T-helper 2 cell (primary cell): ENCODE data around the gene PIGH.
A peak's percentile ranks its signal among the peaks of the same experiment; 100 is the strongest.

ENCODE experiments used
- DNase-seq, 5 experiments: peaks; one replicate each; pipeline versions ENCODE4 v3.0.0 to v3.0.0-alpha.2; 2012 to 2022

Gene PIGH

DNA sequence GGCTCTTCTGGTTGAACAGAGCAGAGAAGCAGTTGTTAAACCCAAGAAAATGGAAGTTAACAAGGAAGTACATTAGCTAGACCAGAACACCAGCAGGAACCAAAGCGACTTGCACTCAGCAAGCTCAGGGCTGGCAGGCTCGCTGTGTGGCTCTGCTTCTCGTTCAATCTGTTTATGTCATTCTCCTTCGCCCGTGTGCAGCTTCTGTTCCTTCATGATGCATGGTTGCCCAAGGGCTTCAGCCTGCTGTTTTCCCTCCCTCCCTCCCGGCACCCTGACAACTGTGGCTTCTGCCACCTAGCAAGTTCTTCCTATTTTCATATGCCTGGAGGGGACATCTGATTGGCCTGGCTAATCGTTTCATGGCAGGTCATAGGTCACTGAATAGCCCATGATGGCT, 25.3 kb downstream of the PIGH start:
- DNase-seq: no peak

DNA sequence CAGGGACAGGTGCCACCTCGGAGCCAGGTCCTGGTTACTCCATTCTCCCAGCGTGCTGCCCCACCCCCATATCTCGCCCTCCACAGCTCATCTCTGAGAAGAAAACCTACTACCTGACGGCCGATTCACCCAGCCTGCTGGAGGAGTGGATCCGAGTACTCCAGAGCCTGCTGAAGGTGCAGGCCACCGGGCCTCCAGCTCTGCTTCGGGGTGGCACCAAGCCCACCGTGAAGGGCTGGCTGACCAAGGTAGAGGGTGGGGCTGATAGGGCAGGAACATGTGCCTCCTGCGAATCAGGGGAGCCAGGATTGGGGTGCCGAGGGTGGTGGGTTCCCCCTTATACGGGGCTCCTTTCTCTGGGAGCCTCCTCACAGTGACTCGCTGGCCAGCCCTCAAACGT, 25.9 kb downstream of the PIGH start:
- no peak for DNase-seq

DNA sequence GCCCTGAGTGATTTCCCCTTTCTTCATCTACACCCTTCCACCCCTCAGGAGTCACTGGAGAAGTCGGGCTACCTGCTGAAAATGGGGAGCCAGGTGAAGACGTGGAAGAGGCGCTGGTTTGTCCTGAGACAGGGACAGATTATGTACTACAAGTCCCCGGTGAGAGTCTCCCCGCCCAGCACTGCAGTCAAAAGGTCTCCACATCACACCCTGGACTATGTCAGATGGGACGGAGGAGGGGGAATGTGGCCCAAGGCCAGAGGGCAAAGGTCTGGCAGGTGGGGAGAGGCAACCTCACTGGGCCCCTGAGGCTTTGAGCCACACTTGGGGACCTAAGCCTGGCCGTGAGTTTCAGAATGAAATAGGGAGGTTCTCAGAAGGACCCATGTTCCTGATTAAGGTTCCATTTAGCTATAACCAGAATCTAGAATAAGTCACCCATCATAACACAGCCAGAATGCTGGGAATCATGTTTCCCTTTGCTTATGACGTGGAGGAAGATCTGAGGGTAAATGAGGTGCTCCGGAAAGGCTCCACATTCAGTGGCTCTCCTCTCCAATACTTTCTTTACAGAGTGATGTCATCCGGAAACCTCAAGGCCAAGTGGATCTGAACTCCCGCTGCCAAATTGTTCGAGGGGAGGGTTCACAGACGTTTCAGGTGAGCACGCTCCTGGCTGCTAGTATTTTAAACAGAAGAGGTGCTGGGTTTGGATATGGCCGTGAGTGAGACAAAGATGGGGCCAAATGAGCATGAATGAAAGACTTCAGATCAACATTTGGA, 26.6 kb downstream of the PIGH start:
- DNase-seq: no peak

DNA sequence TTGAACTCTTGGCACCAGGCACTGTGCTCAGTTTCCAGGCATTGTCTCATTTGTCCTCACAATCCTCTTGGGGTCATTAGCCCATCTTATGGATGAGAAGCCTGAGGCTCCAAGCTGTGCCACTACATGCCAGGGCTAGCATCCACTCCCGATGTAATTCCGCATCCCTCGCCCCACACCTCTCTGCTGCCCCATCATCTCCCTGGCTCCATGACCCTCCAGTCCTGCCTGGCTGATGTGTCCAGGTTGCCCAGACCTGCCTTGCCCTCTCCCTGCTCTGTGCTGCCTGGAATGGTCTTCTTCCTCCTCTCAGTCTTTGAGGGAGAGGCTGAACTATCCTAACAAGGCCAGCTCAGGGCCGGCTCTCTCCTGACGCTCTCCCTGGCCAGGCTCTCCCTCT, 27.5 kb downstream of the PIGH start:
- DNase-seq: no peak

DNA sequence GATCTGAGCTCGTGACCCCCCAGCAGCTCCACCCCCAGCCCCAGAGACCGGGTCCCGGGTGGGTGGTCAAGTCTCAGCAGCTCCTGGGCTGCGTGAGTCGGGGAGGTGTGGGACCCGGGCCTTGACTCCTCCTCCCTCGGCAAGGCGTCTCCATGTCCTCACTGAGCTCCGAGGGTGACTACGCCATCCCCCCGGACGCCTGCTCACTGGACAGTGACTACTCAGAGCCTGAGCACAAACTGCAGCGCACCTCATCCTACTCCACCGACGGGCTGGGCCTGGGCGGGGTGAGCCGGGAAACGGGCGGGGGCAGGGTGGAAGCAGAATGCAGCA, 28.1 kb downstream of the PIGH start:
- DNase-seq: no peak

DNA sequence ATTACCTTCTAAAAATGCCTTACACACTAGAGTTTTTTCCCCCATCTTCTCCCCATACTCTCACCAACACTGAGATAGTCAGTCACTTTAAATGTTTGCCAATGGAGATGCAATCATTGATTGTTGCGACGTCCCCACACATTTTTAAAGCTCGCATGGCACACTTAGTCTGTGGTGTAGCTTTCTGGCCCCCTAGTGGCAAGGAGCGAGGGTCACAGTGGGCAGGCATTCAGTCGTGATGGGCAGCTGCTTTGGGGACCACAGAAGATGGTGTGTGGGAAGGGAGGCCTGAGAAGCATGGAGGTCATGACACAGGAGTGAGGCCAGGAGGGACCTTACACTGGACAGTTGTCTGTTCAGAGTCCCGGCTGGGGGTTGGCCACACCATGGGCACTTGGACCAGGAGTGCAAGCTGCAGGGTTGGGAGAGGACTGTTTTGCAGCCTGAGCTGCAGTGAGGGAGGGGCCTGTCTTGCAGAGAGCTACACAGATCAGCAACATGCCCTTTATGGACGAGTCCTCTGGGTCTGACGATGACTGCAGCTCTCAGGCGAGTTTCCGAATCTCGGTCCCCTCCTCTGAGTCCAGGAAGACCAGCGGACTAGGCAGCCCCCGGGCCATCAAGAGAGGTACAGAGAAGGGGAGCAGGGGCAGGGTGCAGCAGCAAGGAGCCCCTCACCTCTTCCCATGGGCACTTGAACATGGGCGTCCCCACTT, 28.6 kb downstream of the PIGH start:
- peak; percentile 28 to 71 (median 48) for DNase-seq

DNA sequence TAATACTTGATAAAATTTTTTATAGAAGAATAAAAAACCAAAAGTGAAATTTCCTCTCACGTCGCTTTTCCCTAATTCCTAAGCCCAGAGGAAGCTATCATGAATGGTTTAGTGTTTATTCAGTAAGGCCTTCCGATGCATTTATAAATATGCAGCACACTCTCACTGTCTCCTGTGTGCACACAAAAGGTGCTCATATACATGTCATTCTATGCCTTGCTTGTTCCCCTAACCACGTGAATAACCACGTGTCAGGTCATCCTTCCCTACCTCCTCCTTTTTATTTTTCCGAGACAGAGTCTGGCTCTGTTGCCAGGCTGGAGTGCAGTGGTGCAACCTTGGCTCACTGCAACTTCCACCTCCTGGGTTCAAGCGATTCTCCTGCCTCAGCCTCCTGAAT, 29.6 kb downstream of the PIGH start:
- DNase-seq: no peak

DNA sequence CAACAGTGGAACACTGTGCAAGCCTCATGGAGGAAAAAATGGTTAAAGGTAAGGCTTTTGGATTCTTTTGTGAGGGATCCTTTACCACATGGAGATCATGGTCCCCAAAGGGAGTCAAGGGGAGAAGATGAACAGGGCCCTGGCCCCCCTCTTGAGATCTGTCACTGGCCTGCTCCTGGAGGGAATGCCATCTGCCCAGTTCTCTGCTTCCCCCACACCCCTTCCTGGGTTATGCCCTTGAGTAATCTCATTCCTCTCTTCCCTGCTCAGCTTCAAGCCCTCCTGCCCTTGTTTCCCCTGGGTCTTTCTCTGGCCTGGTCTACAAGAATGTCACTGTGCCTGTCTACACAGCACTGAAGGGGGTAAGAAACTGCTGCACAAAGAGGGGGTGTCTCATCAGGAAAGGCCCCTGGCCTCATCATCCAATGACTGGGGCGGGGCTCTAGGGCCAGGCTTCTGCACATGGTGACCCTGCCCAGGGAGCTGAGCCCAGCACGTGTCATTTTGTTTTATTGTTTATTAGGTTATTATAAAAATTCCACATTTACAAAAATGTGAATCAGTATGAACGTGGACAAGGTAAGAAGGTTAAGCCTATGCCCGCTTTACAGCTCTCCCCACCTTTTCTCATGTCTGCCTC, 30.3 kb downstream of the PIGH start:
- no peak for DNase-seq

DNA sequence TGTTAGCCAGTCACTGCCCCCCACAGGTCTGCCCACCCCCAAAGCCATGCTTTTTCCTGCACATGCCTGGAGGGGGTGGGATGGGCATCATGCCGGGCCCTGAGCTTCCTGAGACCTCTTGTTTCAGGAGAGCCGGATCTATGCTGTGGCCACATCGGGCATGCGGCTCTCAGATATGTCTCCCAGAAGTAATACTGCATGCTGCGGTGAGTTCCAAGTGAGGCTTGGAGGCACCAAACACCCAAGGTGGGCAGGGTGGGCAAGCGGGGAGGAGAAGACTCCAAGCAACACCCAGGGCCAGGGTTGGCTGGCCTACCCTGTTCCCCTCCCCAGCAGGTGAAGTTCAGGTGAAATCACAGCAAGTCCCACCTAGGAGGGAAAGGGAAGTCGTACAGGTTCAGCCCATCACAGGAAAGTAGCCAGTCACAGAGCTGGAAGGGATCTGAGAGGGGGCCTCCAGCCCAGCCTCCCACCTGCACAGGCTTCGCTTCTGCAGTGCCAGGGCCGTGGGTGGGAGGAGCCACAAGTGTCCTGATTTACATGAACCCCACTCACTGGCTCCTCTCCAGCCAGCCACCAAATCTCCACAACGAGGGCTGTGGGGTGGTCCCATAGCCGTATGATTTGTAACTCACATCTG, 30.9 kb downstream of the PIGH start:
- no peak for DNase-seq

DNA sequence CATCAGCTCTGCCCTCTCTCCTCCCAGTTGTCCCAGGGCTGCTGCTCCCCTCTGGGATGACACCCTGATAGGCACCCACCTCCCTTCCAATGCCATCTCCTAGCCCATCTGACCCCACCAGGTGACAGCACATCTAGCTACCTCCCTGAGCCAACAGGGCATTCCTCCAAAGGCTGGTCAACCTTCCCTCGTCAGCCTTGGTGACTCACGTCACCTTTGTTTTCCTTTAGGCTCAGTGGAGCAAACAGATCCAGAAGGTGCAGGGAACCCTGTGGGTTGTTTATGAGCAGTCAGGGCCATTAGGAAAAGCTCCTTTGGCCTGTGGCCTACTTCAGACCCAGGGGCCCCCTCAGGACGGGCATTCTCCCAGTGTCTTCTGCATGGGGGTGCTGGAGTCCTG, 32.4 kb downstream of the PIGH start:
- no peak for DNase-seq

DNA sequence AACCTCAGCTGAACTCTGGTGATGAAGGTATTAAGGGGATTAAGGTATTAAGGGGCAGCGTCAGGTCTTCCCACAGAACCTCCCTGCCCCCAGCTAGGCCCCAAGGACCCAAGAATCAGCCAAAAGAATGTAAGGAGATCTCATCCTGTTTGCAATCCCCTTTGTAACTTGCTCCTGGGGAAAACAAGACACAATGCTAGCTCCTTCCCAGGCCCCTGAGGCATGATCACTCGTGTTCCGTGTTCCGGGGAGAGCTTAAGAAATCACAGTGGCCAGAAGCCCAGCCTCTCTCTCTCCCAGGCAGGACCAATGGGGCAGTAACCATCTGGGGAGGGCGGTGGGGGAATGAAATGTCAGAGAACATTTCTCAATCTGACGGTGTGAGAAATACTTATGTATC, 33.2 kb downstream of the PIGH start:
- no peak for DNase-seq

DNA sequence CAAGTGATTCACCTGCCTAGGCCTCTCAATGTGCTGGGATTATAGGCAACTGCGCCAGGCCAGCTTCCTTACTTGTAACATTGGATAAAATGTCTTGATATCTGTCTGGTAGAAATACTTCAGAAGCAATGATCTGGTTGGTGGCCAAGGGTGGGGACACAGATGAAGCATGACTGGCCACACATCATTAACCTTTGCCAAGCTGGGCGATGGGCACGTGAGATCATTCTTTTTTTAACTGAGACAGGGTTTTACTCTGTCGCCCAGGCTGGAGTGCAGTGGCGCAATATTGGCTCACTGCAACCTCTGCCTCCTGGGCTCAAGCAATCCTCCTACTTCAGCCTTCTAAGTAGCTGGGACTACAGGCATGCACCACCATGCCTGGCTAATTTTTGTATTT, 35.8 kb downstream of the PIGH start:
- no peak for DNase-seq

DNA sequence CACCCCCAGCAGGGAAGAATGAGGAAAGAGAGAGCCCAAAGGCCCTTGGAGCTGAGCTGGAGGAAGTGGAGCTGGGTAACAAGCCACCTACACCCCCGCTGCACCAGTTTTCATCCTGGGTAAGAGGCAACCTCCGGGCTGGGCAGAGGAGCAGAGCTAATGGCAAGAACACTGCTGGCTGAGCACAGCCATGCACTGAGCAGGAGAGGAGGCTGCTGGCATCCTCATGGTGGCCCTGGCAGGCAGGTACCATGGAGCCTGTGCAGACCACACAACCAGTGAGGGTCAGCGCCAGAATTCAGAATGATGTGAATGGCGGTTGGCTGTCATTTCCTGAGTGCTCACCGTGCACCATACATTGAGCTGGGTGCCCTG, 37.3 kb downstream of the PIGH start:
- no peak for DNase-seq

DNA sequence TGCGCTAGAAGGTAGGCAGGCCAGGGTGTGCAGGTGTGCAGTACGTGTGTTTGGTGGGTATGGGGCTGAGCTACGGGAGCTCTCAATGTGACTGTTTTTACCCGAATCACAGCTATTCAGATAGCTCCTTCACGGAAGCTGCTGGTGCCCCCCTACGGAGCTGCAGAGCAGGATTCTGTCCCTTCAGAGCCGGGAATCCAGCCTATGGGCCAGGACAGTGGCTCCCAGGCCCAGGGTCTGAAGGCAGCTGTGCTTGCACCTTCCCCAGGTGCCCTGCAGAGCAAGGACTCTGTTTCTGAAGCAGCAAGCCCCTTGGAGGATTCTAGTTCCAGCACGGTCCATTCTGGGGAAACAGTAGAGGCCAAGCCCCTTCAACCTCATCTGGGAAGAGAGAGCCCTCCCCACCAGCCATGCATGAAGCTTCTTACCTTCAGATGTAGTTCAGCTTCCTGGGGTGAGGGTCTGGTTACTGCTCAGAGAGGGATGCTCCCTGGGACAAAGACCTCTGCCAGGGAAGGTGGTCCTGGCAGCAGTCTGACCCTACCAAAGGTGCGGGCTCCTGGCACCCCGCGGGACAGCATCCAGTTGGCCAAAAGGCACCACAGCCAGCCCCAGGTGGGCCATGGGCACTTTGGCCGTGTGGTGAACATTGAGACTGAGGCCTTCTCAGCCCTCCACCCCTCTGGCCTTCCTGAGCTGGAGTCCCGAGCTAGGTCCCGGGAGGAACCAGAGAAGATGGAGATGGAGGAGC, 37.9 kb downstream of the PIGH start:
- DNase-seq: no peak

DNA sequence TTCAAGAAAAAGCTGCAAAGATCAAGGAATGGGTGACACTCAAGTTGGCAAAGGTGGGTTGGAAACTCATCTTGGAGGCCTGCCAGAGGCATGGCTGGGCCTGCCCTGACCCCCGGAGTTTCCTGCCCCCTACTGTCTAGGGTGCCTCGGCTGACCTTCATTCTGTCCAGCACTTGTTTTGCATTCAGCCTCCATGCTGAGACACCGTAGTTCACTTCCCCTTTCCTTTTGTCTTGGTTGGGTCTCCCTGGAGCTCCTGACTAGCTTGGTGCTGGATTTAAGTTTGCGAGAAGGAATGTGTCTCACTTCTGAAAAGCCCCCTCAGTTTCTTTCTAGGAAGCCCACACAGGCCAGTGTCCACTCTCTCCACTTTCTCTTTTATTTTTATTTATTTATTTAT, 40.4 kb downstream of the PIGH start:
- DNase-seq: no peak

DNA sequence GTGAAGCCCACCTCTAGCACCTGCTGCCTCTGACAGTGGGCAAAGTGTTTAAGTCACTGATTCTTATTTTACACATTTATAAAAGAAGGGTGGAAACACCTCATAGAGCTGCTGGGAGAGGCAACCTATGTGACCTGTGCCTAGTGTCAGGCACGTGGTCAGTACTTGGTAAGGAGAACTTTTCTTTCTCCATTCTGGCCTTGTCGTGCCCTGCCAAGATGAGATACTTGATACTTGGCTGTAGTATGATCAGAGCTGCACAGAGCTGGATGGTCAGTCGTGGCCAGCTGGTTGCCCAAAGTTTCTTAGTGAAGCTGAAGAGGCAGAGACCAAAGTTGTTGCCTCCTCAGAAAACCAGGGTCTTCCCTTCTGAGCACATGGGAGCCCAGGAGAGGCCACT, 42.4 kb downstream of the PIGH start:
- no peak for DNase-seq

DNA sequence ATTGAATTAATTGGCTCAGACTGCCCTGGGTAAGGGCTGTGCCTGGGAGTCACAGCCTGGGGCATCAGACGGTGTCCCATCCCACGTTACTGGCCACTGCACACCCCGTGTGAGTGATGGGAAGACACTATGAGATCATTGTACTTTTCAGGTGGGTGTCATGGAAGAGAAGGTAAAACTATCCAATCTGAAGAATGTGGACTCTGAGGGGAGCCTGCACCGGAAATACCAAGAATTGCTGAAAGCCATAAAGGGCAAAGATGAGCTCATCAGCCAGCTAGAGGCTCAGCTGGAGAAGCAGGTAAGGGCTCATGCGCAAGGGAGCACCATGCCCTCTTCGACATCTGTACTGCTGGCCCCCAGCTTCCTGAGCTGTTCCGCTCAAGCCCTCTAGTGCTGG, 43.0 kb downstream of the PIGH start:
- no peak for DNase-seq

DNA sequence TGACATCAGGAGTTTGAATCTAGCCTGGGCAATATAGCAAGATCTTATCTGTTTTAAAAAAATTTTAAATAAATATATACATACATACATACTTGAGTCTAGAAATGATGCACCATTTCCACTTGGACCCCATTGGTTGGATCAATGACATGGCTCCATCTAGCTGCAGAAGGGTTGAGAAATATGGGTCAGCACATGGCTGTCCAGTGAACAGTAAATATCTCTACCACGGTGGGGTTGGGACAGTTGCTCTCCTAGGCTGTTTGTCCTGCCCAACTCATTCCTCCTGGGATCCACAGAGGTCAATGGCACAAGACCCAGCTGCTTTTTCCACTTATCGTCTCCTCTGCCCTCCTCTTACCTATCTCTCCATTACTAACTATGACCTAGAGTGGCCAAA, 43.4 kb downstream of the PIGH start:
- no peak for DNase-seq

DNA sequence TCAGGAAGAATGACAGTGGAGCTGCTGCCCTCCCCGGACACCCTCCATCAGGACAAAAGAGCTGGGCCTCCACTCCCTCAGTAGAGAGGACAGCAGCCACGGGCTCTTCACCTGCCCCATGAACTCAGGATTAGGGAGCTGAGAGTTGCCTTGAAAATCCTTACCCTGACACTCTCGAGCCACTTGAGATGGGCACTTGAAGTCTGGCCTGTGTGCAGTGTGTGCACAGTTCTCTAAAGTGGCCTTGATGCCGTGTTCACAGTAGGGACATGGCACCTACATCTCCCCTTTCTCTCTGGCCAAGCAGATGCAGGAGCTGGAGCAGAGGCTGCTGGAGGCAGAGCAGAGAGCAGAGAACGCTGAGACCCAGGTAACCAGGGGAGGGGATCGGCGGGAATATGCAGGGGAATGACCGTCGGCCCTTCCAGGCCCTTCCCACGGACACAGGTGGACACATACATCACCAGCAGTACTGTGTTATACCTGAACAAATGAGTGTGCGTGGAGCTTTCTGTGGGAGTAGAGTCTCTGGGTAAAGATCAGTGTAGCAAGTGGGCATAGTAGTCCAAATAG, 44.5 kb downstream of the PIGH start:
- DNase-seq: no peak

DNA sequence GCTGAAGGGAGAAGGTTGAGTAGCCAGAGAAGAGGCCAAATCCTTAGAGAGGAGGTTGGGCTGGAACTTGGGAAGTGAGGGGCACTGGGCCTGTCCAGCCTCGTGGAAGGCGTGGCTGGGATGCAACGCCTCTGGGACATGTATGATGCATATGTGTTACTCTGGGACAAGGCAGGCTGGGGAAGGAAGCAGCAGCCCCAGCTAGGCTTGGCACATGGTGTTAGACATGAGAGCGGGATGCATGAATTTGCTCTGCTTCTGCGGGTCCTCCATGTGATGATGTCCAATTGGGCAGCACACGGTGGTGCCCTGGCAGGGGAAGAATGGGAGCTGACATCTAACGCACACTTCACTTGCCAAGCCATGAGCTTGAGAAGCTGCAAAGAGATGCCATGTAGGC, 45.7 kb downstream of the PIGH start:
- DNase-seq: no peak

DNA sequence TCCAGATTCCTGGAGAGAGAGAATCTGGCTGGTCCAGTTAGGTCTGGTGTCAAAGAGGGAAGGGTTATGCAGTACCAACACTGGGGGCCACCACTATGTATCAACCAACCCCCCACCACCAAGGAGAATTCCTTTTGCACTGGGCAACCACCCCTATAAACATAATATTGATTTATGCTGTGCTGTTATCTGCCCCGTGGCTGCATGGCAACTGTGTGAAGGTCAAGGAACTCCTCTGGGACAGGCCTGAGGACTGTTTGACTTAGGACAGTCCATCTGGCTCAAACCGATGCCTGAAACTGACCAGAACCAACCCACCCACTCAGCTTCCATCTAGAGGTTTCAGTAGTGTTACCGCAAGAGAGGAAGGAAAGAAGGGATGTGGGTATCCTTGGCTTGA, 46.5 kb downstream of the PIGH start:
- DNase-seq: no peak

DNA sequence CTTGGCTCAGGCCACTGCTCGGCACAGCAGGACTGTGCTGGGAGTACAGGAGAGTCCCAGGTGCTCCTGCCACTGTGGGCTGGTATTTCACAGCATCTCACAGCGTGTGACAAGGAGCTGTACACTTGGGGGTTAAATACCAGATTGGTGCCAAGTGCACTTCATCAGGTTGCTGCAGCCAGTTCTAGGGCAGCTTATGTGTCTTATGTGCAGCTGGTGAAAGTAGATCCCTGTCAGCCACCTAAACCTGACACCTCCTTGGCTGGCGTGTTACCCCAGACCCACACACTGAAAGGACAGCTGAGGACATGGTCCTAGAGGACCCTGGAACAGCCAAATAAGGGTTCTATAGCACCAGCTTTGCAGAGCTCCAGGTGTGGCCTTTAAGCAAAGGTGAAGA, 48.1 kb downstream of the PIGH start:
- DNase-seq: no peak

DNA sequence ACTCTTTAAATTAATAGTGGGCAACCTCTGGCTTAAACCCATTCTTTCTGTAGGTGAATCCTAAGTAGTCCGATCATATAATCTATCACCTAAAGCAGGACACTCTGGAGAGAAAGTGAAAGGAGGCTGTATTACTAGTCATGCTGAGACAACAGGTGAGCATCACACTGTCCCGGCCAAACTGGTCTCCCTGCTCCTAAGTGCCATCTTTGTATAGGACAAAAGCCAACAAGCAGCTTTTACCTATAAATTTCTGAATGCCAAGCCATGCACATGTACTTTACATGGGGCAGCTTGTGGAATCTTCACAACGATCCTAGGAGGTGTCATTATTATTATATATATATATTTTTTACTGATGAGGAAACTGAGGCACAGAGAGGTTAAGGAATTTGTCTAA, 48.9 kb downstream of the PIGH start:
- DNase-seq: no peak
